ENCODE measurements around the gene CCDC171.

GRCh38 chr9:15525958-15526357, 26.9 kb upstream of the CCDC171 start:
- TF ChIP-seq CTCF (IDR thresholded peaks at IDR 0.05) (no peak), ZFX (IDR thresholded peaks at IDR 0.05; ENCODE audit: borderline replicate concordance) (no peak)

Measured in 22Rv1 (cell line).